Stimulated activated CD4-positive, alpha-beta T cell treated with anti-CD3 and anti-CD28 coated beads, Interleukin-2, amount 100 ng/mL, for 48 hours (primary cell): ENCODE data around the gene TMEM91.
"Not testable (repeated sequence)": the region's sequence is repeated elsewhere in the genome, so short reads cannot be mapped to it uniquely, and the experiment has no call there.

Experiments used
- DNase-seq, 2 donors: peaks; one replicate each; pipeline ENCODE4 v3.0.0-alpha.2; 2020

TMEM91 gene

DNA sequence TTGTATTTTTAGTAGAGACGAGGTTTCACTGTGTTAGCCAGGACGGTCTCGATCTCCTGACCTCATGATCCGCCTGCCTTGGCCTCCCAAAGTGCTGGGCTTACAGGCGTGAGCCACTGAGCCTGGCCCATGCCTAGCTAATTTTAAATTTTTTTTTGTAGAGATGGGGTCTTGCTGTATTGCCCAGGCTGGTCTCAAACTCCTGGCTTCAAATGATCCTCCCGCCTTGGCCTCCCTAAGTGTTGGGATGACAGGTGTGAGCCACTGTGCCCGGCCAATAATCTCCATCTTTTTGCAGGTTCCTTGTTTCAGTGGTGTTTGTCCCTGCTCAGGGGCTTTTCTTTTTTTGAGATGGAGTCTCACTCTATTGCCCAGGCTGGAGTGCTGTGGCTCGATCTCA lies 5.2 kb downstream of the TMEM91 start:
- not testable (repeated sequence) for DNase-seq

DNA sequence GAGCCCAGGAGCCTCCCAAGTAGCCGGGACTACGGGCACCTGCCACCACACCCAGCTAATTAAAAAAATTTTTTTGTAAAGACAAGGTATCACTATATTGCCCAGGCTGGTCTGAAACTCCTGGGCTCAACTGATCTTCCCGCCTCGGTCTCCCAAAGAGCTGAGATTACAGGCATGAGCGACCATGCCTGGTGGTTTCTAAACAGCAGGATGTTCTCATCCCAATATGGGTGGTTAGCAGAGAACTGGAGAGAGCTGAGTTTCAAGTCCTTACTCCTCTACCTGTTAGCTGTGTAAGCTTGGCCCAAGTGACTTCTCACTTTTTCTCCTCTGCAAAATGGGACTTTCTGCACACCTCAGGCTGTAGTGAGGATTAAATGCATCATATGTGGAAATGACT lies 8.0 kb downstream of the TMEM91 start:
- DNase-seq = no peak

DNA sequence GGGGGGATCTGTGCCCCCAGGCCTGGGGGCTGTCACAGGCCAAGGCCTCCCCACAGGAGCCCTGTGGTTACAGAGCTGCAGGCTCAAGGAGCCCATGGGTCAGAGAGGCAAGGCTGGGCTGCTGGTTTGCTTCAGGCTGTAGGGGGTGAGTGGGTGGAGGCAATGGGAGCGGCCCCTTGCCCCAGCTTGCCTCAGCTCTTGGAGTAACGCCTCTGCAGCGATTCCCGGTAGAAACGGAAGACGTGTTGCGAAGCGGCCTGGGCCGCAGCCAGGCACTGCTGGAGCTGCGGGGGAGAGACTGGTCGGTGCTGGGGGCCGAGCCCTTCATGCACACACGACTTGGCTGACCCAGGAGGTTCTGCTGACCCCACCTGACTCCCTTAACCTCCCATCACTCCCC lies 10.1 kb downstream of the TMEM91 start:
- DNase-seq = no peak

DNA sequence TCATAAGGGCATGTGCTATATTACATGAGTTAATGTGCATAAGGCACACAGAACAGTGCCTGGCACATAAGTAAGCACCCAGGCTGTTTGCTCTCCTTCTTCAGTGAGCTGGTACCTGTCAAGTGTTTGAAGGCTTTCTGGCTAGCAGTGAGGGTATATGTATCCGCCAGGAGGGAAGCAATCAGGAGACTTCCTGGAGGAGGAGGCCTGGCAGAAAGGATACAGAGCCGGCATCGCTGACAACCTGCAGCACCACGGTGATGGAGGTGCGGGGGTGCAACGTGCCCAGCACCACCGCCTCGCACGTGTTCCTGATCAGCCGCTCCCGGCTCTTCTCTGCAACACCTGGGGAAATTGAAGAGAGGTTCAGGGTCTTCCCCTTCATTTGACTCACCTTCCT lies 15.3 kb downstream of the TMEM91 start:
- DNase-seq = no peak

DNA sequence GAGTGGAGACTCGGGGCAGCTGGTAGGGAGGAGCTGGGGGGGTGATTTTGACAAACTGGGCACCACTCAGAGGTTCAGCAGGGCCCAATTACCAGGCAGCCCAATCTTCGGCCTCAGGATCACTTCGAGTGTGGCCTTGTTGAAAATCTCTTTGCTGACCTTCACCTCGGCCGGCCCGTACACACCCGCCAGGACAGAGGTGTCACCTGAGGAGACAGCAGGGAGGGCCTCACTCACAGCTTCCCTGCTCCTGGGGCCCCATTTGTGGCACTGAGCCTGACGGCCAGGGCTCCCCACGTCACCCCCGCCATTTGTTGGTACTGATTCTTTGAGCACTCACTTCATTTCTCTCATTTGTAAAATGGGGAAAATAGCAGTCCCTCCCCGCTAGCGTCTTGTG lies 16.4 kb downstream of the TMEM91 start:
- DNase-seq = no peak

DNA sequence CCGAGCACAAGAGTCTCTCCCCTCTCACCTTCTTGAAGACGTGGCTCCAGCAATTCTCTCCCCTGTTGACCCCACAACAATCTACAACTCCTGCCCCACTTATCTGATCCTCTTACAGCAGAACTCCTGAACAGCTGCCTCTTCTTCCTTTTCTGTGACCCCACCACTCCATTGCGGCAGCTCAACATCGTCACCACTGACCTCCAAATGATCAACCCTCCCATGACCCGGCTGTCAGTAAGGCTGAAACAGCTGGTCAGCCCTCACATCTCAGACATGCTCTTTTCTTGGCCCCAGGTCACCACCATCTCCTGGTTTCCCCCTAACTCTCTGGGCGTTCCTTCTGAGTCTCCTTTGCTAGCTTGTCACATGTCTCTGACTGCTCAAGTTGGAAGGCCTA lies 19.0 kb downstream of the TMEM91 start:
- no peak for DNase-seq

DNA sequence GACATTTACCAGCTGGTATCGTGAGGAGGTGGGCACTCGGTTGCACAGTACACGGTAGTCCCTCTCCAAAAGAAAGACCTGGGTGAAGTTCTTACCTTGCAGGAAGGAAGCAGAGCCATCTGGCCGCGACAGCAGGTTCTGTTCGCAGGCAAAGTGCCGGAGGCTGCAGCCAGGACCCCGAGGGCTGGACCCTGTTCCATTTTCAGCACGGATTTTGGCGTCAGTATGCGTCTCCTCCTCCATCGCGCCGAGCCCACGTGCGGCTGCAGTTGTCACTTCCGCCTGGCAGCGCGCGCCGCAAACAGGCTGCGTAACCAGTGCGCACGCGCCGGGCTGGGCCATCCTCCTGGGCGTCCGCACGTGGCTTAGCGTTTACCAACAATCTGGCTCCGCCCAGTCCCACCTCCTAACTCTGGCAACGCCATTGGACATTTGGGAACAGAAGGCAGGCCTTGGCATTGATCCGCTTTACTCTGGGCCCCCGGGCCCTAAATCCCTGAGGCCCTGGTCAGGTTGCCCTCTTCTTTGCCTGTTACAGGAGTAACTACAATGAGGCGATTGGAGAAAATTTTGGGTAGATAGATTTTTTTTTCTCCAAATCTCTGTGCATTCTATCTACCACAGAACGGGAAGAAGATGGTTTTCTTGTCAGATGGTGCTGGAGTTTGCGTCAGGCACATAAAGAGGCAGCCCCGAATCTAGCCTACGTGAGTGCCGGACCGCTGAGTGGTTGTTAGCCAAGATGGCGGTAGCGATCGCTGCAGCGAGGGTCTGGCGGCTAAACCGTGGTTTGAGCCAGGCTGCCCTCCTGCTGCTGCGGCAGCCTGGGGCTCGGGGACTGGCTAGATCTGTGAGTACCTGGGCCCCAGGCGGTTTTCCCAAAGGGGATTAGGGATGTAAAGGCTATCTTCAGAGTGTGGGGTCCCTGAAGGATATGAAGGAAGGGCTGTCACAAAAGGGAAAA lies 21.0 kb downstream of the TMEM91 start, which contains the start of the genes BCKDHA and EXOSC5:
TSS of gene BCKDHA (plus strand) at position 733 of the 964 bp plus-strand sequence. CDS start at position 743, 10 bp downstream.
TSS of gene EXOSC5 (minus strand) at position 274 of the 964 bp plus-strand sequence. CDS start at position 243, 31 bp downstream.
- peak; percentile 96 to 97 for DNase-seq

DNA sequence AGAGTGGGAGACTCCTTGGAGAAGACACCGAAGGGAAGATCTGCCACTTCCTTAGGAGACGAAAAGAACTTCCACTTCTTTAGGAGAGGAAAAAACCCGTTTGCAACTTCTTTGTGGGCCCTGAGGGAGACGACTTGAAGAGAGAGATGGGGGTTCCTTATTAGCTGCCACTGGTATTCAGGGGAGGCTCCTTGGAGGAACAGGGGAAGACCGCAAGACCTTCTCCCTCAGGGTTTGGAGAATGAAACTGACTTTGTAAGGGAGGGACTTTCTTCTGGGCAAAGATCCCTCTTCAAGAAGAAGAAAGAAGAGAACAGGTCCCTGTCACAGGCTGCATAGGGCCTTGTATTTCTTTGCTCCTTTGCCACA lies 21.7 kb downstream of the TMEM91 start:
- DNase-seq = no peak

DNA sequence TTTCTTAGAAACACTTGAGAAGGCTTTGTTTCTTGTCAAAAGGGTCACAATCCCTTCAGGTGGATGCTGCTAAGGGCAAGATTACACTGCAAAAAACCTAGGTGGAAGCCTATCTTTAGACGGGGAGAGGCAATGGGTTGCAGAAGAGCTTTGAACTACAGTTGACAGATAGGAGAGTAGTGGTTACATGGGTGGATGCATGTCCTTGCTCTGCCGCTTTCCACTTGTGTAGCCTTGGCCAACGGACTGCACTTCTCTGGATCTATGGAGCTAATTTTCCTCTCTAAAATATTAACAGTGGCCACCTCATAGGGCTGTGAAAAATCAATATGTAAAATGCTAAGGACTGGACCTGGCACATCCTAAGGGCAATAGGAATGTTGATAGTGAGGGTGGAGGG lies 22.3 kb downstream of the TMEM91 start:
- no peak for DNase-seq

DNA sequence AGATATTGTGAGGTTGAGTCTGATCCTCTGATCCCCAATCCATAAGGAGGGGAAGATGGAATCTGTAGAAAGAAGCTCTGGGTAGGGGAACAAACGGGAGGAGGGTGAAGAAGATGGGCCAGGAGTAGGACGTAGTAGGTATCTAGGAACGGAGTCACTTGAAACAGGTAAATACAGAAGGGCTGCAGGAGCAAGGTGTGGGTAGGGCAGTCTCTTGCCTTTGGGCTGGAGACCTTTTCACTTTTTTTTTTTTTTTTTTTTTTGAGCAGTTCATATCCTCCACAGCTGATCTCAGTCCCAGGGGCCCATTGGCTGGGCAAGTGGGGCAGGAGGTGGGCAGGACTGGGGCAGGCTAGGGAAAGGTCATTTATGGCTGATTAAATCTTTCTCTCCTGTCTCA lies 22.8 kb downstream of the TMEM91 start:
- no peak for DNase-seq

DNA sequence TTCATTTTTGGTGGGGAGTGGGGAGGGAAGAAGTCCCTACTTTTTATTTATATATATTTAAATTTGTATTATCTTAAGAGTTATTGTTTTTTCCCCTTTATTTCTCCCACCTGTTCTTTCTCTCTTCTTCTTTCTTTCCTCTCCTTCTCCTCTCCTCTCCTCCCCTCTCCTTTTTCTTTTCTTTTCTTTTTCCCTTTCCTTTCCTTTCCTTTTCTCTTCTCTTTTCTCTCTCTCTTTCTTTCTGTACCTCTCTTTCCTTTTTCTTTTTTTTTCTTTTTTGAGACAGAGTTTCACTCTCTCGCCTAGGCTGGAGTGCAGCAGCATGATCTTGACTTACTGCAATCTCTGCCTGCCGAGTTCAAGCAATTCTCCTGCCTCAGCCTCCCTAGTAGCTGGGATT lies 23.2 kb downstream of the TMEM91 start:
- DNase-seq = no peak

DNA sequence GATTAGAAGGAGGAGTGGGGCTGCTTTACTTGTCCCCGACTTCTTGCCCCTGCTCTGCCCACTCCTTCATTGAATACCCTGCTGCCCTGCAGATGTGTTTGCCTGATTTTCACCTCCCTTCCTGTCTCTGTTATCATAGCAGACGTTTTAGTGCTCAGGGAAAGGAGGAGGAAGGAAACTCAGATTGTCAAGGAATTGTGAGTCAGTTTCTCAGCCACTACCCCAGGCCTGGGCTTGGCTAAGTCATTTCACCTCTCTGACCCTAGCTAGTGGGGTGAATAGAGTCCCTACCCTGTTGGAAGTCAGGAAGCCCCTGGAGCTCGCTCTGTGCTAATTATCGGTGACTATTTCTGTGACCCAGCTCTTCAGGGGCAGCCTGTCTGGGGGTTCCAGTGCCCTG lies 25.1 kb downstream of the TMEM91 start:
- DNase-seq = no peak

DNA sequence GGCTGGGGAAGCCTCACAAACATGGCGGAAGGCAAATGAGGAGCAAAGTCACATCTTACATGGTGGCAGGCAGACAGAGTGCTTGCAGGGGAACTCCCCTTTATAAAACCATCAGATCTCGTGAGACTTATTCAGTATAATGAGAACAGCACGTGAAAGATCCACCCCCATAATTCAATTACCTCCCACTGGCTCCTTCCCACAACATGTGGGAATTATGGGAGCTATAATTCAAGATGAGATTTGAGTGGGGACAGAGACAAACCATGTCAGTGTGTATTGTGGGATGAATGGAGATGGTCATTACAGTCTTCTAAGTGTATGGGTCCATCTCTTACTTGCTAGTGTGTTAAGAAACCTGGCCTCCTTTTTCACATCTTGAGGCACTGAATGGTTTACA lies 25.7 kb downstream of the TMEM91 start:
- no peak for DNase-seq

DNA sequence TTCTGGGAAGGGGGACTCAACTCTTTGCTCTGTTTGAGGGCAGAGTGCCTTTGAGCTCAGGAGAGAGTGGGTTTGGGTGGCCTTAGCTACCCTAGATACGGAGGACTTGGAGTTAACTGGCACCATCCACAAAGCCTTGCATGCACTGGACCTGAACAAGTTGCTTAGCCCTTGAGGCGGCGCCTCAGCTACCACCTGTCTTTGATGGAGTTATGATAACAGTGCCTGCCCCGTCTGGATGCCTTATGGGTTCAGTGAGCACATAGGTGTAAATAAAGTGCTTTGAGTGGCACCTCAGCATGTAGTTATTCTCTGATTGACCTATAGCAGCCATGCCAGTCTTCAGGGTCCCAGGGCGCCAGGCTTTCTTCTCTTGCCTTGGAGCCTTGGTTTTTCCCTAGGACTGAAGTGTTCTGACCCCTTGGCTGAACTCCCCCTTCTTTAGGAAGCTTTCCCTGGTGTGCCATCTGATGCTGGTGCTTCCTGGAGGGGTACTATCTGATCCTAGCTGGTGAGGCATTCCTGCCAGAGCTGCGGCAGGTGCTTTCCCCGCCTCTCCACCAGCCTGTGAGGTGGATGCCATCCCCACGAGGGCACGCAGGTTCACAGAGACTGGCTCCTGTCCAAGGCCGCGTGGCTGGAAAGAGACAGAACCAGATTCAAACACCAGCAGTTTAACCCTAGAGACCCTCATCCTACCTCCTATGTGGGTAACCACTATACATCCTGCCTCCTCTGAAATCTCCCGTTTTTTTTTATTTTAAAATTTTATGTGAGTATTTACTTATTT lies 27.0 kb downstream of the TMEM91 start:
- no peak for DNase-seq

DNA sequence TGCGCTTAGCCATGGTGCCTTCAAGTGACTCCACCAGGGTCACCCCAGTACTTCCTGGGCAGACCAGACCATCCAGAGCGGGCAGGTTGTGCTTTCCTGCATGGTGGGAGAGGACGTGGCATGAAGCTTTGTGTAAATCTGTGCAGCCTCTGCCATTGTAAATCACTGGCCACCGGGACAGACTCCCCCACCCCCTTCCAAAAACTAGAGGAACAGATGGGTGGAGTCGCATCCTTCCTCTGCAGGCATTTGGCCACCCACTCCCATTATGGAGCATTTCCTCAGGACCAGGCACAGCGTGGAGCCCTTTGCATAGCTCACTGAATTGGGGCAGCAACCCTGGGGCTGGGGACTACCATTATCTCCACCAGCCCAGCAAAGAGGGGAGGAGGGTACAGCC lies 29.4 kb downstream of the TMEM91 start:
- DNase-seq = no peak

DNA sequence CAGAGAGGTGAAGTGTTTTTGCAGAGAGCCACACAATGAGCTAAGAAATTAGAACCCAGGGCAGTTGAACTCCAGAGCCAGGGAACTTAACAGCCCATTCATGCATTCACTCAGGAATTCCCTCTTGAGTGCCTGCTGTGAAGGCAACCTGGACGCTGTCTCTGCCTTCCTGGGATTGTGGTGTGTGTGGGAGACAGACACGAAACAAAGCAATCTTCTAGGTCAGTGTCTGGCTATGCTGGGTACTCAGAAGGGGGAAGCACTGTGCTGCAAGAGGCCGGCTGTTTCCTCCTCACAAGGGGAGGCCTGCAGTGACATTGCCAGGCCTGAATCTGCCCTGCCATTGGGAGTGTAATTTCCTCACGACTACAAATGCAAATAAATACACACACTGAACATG lies 30.9 kb downstream of the TMEM91 start:
- DNase-seq = no peak

DNA sequence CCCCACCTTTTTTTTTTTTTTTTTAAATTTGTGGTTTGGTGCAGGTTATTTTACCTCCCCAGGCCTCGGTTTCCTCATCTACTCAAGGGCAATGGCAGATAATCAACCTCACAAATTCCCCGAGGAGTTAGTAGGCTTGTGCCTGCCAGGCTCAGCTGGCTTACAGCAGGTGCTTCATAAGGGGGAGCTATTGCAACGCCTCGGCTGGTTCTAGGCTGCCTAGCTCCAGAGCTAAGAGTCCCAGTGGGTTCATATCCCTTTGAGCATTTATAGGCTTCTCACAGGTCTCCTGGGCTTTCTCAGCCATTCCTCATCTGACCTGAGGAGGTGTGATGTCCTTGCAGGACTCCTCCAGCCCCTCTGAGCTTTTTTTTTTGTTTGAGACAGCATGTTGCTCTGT lies 31.9 kb downstream of the TMEM91 start:
- no peak for DNase-seq

DNA sequence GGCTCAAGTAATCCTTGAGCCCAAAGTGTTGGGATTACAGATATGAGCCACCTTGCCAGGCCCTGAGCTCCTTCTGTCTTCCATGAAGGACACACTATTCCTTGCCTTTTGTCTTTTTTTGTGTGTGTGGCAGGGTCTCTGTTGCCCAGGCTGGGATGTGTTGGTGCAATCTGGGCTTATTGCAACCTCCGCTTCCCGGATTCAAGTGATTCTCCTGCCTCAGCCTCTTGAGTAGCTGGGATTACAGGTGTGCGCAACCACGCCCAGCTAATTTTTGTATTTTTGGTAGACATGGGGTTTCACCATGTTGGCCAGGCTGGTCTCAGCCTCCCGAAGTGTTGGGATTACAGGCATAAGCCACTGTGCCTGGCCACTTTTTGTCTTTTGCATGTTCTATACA lies 32.5 kb downstream of the TMEM91 start:
- DNase-seq = not testable (repeated sequence)

DNA sequence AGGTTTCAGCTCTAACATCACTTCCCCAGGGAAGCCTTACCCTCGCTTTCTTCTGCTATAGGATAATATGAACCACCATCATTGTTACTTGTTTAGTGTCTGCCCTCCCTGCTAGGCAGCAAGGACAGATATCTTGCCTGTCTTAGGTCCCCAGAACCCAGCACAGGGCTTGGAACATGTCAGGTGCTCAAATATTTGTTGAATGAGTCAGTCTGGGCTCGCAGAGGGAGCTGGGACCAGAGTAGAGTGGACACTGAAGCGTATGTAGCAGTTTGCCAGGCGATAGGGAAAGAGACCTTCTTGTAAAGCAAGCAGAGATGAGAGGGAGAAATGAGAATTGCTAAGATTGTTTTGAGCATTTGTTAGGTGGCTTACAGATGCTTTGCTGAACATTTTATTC lies 33.0 kb downstream of the TMEM91 start:
- DNase-seq = no peak

DNA sequence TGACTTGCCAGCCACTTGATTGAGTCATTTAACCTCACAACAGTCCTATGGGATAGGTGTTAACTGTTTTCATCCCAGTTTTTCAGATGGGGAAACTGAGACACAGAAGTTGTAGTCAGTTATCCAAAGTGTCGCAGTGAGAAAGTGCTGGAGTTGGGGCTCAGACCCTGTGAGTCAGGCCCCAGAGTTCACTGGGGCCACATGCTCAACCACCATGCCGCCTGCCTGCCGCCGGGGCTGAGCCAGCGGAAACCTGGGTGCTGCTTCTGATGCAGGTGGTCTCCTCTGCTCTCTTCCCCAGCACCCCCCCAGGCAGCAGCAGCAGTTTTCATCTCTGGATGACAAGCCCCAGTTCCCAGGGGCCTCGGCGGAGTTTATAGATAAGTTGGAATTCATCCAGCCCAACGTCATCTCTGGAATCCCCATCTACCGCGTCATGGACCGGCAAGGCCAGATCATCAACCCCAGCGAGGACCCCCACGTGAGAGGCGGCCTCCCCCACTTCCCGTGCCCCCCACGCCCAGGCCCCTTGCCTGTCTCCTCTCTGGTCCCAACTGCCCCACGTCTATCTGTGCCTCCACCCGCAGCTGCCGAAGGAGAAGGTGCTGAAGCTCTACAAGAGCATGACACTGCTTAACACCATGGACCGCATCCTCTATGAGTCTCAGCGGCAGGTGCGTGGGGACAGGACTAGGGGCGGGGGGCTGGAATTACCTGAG lies 34.2 kb downstream of the TMEM91 start:
- DNase-seq = no peak

DNA sequence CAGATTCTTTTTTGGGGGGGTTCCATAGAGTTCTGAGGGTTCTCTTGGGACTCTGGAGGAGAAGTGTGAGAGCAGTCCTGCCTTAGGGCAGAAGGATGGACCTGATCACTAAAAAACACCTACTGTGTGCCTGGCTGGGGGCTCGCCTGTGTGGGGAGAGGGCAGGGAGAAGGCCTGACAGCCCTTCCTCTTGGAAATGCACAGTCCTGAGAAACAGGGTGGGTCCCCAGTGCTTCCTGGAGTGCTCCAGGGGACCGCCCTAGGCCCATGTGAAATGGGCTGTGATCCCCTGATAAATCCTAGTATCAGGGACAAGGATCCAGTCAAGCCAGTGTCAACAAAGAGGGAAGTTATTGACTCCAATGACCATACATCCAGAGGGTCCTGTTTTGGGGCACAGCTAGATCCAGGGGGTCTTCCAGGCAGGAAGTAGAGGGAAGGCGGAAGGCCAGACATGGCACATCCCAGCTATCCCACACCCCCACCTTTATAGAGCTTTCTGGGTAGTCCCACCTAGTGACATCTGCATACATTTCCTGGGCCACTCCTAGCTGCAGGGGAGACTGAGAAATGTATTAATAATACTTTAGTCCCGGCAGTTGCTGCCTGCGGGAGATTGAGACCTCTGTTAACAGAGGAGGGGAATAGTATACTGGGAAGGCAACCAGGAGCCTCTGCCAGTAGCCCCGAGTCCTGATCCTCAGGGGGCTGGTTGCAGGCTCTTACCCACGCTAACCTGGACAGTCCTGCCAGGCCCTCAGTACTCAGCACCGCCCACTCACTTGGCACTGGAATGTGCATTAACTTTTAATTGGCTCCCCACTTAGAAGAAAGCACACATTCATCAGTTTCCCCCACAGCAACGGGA lies 35.0 kb downstream of the TMEM91 start:
- DNase-seq = no peak

DNA sequence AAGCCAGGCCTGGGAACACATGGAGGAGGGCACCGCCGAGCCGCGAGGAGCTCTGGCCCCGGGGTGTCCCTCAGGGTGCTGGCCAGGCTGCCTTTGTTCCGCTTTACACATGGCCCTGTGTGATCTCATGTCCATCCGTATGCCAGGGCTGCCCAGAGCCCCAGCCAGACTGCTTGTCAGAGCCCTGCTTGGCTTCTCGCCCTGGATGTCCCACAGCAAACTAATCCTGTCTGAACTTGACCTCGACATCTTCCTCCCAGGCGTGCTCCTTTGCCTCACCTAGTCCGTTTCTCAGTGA lies 35.6 kb downstream of the TMEM91 start:
- no peak for DNase-seq
